DMS53 (cell line): ENCODE data around the gene ATP6V0B.

ENCODE experiments used
- DNase-seq: peaks from one replicate; lab custom pipeline; 2025; lab: John Stamatoyannopoulos, UW

ATP6V0B gene

DNA sequence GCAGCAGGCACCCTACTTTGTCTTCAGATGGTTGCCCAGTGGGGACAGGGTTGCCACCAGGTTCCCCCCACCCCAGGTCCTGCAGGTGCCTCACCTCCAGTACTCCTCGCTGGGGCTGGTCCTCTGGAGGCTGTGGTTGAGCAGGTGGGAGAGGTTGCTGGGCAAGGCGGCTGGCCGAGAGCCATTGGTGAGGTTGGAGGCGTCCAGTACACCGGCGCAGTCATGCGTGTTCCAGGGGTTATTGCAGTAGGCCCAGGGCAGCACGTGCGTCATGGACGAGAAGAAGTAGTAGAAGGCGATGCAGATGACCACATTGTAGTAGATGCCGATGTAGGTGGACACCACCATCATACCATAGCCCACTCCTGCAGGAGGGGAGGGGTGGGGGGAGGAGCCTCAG, 33.5 kb downstream of the ATP6V0B start:
- no peak for DNase-seq

DNA sequence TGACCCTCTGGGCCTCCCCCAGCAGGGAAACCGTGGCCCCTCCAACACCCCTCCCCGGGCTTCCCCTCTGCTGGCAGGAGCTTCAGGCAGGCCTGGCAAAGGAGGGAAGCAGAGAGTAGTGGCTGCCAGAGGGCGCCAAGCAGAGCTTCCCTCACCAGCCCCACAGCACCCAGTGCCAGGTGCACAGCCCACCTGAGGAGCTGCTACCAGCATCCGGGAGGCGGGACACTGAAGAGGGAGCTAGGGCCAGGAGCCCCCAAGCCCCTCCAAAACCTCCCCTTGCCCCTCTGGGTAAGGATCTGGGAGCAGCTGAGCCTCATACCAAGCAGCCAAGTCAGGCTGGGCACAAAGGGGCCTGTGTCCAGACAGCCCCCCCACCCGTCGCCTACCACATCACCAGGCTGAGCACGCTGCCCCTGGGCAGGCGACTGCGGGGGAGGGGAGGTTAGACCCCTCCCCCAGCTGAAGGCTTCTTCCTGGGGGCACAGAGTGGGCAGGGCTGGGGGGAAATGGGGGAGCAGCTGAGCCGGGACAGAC, 36.2 kb downstream of the ATP6V0B start:
- no peak for DNase-seq

DNA sequence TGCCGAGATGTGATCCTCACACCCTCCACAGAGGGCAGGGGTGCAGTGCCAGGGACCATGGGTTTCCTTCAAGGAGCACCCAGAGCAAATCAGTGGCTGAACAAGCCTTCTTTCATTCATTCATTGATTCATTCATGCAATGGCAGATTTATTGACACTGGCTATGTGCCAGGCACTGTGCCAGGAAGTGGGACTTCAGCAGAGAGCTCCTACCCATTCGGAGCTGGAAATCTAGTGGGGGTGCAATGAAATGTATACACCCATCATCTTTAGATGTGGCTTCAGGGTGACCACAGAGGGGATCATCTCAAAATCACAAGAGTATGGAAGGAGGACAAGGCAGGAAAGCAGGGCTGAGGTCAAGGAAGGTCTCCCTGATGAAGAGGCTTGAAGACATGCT, 37.6 kb downstream of the ATP6V0B start:
- no peak for DNase-seq

DNA sequence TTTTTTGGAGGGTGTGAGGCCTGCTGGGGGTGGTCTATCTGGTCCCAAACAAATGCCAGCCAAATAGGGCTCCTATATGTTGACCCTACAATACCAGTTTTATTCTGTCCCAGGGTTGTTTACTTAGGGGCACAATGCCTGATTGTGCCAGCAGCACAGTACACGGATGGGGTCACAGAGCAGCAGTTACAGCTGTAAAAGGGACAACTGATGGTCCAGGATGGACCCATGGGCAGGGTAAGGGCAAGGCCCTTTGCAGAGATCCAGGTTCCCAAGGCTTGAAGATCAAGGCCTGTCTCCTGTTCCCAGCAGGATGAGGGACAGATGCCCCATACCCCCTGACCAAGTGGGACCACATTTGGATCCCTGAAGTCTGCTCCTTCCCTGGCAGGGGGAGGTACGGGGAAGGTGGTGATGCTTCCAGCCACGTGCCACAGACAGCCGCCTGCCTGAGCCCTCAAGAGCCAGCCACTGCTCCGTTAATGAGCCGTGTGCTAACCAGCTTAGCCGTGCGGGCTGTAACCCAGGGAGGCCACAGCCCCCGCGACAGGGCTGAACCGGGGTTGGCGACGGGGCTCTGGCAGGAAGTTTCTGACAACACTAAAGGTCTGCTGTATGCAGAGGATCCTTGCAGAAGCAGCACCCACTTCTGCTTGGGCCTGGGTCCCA, 38.3 kb downstream of the ATP6V0B start:
- no peak for DNase-seq

DNA sequence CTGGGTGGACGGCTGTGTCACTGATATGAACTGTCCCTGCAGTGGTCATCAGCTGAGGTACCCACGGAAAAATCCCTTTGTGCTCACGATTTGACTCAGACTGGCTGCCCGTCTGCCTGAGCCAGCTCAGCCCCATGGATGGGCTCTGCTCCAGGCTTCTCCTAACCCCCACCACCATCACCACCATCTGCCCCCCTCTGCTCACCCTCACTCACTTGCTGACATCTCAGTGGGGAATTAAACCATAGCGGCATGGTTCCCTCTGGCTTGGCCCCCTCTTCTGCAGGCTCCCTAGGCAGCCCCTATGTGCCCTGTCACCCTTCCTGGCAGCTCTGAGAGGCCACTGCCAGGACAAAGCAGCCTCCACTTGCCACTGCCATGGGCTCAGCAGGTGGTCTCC, 39.2 kb downstream of the ATP6V0B start:
- DNase-seq = no peak

DNA sequence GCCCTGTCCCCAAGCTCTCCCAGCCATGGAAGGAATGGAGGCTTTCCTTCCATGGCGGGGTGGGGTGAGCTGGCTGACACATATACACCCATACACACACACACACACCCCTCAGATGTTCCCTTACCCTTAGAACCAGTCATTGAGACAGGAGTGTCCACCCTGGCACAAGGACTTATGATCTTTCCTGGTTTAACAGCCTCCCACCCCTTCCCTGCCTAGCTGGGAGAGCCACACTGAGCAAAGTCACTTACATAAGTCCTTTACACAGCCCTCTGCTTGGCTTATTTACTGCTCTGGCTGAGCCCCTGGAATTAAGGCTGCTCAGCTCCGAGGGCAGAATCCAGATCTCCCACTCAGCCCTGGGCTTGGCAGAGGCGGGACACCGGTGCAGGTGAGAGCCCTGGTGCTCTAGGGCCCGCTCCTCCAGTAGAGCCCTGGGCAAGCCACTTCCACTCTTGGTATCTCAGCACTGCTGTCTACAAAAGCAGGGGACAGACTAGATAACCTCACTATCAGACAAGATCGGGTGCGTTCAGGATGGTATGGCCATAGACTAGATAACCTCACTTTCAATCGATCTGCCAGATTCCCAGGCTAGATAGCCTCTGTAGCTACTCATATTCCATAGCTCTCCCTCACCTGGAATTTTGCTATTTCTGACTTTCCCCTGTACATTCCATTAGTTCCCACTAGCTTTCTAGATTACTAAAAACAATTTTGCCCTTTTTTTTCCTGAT, 39.8 kb downstream of the ATP6V0B start:
- DNase-seq = no peak

DNA sequence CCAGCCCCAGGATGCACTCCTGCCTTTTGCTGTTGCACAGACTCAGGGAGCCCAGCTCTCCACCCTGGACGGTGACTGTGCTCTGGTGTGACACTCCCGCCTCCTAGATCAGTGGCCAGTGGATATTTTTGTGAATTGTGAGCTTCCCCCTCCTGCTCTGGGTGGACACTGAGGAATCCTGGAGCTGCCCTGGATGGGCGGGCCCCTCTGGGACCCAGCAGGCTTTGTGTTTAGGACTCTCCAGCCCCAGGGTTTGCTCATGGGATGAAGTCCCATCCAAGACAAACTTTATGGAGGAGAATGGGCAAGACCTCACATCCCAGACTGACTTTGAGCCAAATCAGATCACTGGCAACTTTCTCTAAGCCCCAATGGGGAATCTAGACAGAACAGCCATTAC, 40.4 kb downstream of the ATP6V0B start:
- no peak for DNase-seq

DNA sequence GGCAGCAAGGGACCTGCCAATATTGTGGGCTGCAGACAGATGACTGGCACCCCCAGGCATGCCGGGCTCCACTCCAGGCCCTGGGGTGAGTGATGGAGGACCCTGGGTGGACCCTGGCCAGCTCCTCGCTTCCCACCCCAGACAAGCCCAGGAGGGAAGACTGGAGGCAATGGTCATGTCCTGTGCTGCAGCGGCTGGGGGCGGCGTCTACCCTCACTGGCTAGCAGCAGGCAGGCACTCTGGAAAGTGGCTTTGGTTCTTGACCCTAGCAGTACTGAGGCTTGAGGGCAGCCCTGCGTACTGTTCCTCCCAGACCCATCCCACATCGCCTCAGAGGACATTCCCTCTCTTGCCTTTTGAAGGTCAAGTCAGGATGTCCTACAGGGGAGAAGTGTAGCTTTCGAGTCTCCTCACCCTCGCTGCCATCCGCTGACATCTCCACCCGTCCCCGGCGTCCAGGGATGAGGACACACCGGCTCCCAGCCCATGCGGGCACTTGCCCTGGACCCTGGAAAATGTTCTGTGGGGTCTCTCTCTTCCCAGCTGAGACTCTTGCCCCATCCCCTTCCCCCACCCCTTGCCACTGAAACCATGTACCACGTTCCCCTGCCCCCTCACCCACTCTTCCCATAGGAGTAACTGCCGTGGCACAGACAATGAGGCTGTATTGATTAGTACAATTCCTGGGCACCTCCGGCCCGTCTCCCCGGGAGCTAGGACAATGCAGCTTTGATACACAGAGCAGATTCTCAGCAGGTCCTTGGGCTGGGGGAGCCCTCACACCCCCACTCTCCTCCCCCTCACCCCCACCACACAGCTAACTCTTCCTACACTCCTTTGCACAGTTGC, 41.5 kb downstream of the ATP6V0B start:
- DNase-seq = no peak

DNA sequence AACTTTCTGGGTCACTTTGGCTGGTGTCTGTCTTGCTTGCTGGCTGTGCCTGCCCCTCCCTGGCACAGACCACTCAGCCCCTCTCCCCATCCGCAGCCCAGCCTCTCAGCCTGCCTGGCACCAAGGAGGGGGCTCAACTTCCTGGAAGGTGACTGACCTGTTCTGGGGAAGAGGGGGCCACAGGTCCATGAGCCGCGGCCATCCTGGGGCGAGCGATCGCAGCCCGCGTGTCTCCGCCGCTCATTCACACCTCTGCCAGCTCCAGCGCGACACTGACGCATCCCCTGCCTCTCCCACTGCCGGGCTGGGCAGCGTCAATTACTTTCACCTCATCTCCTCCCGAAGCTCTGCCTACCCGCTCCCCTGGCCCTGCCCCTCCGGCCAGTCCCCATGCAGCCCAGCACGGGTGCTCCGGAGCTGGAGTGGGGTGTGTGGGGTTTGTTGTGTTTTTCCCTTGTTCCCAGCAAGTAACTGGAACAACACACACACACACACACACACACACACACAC, 42.2 kb downstream of the ATP6V0B start:
- DNase-seq = no peak

DNA sequence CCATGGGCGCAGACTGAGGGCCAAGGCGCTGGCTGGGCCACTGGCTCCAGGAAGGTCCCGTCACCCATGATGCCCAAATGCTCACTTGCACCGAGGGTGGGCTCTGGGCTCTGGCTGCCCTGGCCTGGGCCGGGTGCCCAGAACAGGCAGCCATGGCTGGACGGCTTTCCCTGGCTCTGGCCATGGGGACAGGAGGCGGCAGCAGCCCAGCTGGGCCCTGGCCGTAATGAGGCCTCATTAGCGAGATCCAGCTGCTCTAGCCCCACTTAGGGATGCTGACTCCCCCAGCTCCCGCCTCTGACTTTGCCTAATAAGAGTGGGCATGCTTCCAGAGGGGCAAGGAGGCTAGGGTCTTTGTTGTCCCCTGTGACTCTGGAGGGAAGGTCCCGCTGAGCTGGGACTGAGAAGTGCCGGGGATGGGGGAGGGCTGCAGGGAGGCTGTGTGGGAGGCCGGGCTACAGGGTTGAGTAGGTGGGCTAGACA, 44.7 kb downstream of the ATP6V0B start:
- DNase-seq = no peak

DNA sequence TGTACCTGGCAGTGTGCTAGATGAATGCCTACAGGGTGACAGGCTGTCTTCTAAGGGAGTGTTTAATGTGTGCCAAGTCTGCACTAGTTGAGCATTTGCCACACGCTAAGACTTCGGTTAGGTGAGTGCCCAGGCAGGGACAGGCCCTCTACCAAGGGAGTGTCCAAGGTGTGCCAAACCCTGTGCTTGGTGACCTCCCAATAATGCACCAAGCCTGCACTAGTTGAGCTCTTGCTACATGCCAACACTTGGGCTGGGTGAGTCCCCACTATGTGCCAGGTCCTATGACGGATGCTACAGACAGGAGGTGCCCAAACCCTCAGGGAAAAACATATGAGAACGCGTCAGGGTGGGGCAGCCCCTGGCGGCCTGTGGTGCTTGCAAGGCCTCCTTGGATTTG, 45.7 kb downstream of the ATP6V0B start:
- no peak for DNase-seq

DNA sequence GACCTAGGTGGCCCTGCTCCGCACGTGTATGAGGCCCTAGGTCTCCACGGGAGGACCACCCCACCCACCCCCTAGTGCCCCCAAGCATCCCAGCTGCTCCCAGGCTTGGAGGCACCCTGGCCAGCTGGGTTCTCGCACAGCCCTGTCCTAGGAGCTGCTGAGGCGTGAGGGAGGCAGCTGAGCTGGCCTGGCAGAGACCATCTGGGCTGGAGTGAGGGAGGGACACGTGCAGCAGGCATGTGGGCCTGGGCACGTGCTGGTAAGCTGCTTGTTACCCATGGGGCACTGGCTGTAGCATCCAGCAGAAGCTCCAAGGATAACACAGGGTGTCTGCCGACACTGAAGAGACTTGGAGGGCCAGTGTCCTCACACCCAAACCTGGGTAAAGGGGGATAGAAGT, 46.4 kb downstream of the ATP6V0B start:
- no peak for DNase-seq

DNA sequence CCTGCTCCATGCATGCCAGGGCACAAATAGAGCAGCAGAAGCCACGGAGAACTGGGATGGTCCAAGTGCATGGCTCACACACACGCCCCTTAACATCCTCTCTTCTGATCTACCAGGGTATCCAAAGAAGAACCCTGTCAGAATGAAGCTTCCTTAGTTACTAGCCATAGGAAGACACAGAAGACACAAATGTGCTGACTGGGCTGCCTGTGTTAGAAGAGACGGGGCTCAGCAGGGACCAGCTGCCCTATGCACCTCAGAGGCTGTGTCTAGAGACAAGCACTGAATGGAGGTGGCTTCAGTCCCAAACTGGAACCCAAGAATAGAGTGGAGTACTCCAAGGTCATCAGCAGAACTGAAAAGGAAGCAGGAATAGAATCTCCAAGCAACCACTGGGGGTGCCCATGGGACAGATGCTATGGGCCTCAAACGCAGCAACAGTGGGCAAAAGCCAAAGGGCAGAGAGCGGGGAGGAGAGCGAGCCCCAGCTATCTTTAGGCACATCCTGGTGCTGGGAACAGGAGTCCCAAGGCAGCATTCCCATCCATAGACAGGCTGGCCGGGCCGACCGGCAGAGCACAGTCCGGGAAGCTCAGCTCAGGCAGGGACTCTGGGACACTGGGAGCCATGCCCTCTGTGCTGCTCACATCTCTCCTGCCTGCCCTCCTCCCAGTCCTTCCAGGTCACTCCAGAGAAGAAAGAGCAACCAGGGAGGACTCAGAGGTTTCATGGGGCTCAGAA, 47.0 kb downstream of the ATP6V0B start:
- no peak for DNase-seq

DNA sequence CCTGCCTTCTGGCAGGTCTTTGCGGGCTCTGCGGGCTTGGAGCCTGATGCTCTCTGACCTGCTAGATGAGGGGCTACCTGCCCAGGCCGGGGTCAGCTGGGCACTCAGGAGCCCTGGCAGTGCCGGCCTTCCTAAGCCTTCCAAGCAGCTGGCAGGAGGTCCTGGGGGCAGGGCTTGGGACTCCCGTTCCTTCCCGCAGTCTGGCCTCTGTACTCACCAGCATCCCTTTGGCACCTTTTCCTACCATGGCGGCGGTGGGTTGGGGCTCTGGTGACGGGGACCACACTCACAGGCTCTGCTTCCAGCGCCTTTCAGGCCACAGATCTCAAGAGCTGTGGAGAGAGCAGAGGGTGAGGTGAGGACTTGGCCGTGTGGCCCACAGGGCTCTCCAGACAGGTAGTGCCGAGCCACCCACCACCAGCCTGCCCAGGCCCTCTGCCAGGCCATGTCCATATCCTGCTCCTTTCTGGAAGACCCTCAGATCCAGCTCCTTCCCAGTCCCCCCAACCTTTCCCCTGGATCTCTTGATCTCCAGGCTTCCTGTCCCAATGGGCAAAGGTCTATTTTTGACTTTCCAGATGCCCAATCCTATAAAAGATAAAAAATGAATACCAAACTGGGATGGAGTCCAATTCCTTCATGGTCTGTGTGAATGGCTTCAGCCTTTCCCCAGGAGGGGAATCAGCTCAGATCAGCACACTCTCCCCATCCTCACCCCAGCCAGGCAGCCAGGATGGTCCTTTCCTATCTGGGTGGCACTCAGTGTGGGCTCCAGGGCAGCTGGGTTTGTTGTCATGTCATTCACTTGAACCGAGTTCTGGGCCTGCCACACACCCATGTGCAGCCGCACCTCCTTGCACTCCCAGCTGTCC, 49.5 kb downstream of the ATP6V0B start:
- DNase-seq = no peak

DNA sequence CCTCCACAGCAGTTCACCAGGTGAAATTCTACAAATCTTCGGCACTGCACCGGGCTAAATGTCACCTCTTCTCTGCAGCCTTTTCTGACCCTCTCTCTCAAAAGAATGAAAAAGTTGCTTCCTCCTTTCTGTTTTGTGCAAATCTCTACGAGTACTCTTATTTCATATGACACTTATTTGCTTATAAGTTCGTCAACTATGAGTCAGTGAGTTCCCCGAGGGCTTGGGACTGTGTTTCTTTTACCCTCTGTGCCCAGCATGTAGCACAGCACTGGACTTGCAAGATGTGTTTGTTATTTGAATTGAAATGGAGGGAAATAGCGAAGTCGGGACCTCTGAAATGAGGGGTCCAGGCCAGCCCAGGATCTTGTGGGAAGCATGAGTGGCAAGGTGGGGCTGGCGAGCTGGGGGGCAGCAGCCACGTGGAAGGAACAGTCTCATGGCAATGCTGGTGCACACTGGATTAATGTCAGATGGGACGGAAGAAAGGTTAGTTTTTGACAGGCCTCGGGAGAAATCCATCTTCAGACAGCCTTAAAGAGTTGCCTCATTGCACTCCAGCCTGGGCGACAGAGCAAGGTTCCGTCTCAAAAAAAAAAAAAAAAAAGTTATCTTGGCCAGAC, 50.3 kb downstream of the ATP6V0B start:
- DNase-seq = no peak

DNA sequence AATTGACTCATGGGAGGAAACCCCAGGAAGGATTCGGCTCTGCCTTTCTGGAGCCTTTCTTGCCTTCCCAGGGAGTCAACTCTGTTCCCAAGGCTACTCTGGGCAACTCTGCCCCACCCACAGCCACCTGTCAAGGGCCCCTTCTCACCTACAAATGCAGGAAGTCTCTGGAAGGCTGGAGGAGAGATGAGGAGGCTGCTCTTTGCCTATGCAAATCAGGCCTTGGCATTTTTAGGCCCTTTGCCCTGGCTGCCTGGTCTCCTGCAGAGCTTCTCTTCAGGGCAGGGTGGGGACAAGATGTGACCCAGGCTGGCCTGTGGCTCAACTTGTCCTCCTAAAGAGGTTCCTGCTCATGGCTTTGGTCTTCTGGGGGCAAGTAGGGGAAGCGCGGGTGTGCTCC, 51.1 kb downstream of the ATP6V0B start:
- peak; percentile 42 for DNase-seq

DNA sequence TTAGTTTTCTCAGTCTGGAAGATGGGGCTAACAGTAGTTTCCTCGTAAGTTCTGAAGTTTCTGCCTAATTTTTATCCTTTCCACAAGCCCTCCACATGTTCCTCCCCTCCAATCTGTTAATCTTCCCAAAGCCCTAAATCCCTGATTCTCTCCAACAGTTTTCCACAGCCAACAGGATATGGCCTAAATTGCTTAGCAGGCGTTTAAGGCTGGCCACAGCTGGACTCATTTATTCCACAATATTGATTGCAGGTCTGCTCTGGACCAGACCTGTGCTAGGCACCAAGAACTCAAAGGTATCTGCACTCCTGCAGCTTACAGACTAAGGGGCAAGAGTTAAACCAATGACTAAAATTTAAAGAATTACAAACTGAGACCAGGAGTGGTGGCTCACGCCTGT, 52.6 kb downstream of the ATP6V0B start:
- no peak for DNase-seq
